ENCODE measurements around the gene JUNB. TPM values are rescaled to one million over a fixed set of nuclear protein-coding genes. Genes with fewer than 3 reads are reported as not detected.

JUNB gene
- total and polyA plus RNA-seq, 2 of the 13 experiments (the other 11 are each of a cell fraction or from before 2014, with no cell fraction given), result 7.7 to 8.2 TPM

DNA sequence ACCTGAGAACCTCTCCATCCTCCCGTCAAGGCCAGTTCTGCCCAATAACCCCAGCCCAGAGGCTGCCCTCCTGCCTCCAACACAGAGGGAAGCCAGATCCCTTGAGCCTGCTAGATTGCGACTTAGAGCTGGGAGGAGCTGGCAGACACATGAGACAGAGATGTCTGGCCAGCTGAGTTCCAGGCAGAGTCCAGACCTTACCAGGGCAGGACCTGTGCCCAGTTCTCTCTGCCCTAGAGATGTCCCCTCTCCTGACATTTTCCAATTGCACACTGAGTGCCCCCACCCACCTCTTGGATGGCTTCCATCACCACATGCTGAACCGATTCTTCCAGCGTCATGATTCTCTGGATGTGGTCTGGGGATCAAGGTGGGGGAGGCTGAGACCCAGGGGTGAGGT lies 19.0 kb upstream of the JUNB start:
- H2AFZ ChIP-seq (ENCODE audit: low read length), result no peak overlapping the region
- FAIRE-seq (no peak), ATAC-seq (no peak), DNase-seq (ENCODE audit: low spot score) (no peak)
- H3K4me1 ChIP-seq (ENCODE audit: insufficient read depth, low read length), result peaks cover 10% of the 10 kb centered on the region
- H3K36me3 ChIP-seq (replicated peaks in 1 of 2; ENCODE audit: control insufficient read depth in 1 of 2, insufficient read depth in 2 of 2, low read length in 2 of 2), result no peaks in the 10 kb centered on the region
- CTCF ChIA-PET (ENCODE audit: low intra/inter-chr PET ratio, low total read pairs), result no interaction called here
- 94% methylated on average over 4 of the region's 4 CpGs for WGBS (ENCODE audit: low lambda C conversion rate)
- H3K79me2 ChIP-seq (ENCODE audit: insufficient read depth, low read length), result no peaks in the 10 kb centered on the region
- H3K4me3 ChIP-seq (replicated peaks in 1 of 3; ENCODE audit: insufficient read depth in 1 of 3, low read depth in 2 of 3, low read length in 3 of 3), result no peak overlapping the region
- H3K4me2 ChIP-seq (ENCODE audit: low read depth, low read length), result no peak overlapping the region
- H3K9me3 ChIP-seq (ENCODE audit: low read length), result no peaks in the 10 kb centered on the region
- H3K27ac ChIP-seq (ENCODE audit: extremely low read length, insufficient read depth, low read length), result no peak overlapping the region
- BruUV-seq (replicated peaks), result no TSS peak
- no peak overlapping the region for H3K9ac ChIP-seq (ENCODE audit: insufficient read depth, low read depth, low read length)
- POLR2A ChIA-PET, result interaction anchor here (2.0 kb wide), 1 partner anchor 19 kb away, joined by 8 read pairs; the partner anchor contains the start of gene JUNB
- intact Hi-C loops (cut with micrococcal nuclease; ENCODE audit: unreplicated experiment) (no loop called here), in situ Hi-C loops (cut with HindIII; ENCODE audit: extremely low pct_ligation_motif_present, low pct_unique_long_range_greater_than_20kb) (loop anchor here (5.0 kb wide), 1 partner anchor 65 kb away; the partner anchor contains the start of gene MAST1)
- no peaks in the 10 kb centered on the region for H3K27me3 ChIP-seq (ENCODE audit: control insufficient read depth in 1 of 2, insufficient read depth in 2 of 2, low read length in 2 of 2)
- H4K20me1 ChIP-seq (ENCODE audit: insufficient read depth, low read length), result no peaks in the 10 kb centered on the region
- TF ChIP-seq ZFP36L2 (CRISPR knock-in tag; IDR thresholded peaks at IDR 0.05) (no peak), ZNF143 (CRISPR knock-in tag; IDR thresholded peaks at IDR 0.05) (no peak), KLF16 (CRISPR knock-in tag; IDR thresholded peaks at IDR 0.05) (no peak), FOXC1 (CRISPR knock-in tag; IDR thresholded peaks at IDR 0.05; ENCODE audit: borderline replicate concordance) (no peak), ZNF841 (CRISPR knock-in tag; IDR thresholded peaks at IDR 0.05; ENCODE audit: borderline replicate concordance) (no peak), ZNF530 (CRISPR knock-in tag; IDR thresholded peaks at IDR 0.05; ENCODE audit: low read depth) (no peak), ZBTB8A (CRISPR knock-in tag; IDR thresholded peaks at IDR 0.05; ENCODE audit: borderline replicate concordance, low read depth) (no peak), MED8 (CRISPR knock-in tag; IDR thresholded peaks at IDR 0.05; ENCODE audit: insufficient replicate concordance) (no peak), ZNF790 (CRISPR knock-in tag; IDR thresholded peaks at IDR 0.05; ENCODE audit: borderline replicate concordance) (no peak), REXO4 (CRISPR knock-in tag; IDR thresholded peaks at IDR 0.05; ENCODE audit: borderline replicate concordance) (no peak), SAP130 (CRISPR knock-in tag; IDR thresholded peaks at IDR 0.05; ENCODE audit: low read depth) (no peak), MXI1 (IDR thresholded peaks at IDR 0.05; ENCODE audit: borderline replicate concordance, low read depth, low read length) (no peak)
- TF ChIP-seq, protein P1, sequence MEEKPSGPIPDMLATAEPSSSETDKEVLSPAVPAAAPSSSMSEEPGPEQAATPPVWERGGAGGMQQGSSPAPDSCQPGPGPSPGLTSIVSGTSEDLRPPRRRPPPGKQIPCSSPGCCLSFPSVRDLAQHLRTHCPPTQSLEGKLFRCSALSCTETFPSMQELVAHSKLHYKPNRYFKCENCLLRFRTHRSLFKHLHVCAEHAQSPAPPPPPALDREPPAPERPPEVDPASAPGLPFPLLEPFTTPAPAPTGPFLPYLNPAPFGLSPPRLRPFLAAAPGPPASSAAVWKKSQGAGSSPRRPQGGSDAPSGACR (CRISPR knock-in tag; IDR thresholded peaks at IDR 0.05), result no peak

Measured in HepG2 (cell line).